KBM-7 (cell line): ENCODE data around the gene KIDINS220.

ENCODE experiments used
- DNase-seq: peaks from one replicate; pipeline ENCODE4 v3.0.0-alpha.2; 2015
- in situ Hi-C: fragments of 300-500 bp; cut with MboI; formaldehyde crosslinking; loops from 2 replicates; pipeline ENCODE4 v1.14.3; 2020; ENCODE audit warnings: low sequenced_read_pairs, low pct_unique_long_range_greater_than_20kb, mixed read lengths

The KIDINS220 gene

DNA sequence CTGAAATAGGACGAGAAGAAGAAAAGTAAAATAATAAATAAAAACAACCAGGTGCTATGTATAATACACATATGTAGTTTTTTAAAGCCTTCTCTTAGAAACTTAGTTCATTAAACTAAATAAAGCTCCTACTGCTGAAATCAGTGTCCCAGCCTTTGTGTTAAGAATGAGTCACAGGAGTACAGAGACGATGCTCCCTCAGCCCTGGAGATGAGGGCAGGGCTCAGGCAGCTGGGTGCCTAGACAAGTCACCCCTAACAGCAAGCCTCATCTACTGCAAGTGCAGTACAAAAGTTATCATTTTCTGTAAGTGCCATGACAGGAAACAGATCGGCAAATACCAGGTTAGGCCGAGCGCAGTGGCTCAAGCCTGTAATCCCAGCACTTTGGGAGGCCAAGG lies 18.2 kb downstream of the KIDINS220 start:
- in situ Hi-C loops, result no loop called here
- DNase-seq, result no peak

DNA sequence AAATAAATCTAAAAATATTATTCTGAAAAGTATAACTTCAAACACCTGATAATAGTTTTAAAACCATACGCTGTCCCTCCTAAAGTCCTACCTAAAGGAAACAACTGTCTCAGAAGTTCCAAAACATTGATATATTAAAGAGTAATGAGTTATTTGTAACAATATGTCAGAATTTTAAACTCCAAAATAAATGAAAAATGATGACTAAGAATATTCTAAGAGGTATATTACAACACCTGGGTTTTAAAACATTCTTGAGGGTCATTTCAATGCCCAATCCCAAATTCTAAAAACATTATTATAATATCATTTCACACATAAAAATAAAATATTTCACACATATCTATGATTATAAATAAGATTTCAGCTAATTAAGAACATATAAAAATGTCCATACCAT lies 20.2 kb downstream of the KIDINS220 start:
- in situ Hi-C loops, result no loop called here
- no peak for DNase-seq

DNA sequence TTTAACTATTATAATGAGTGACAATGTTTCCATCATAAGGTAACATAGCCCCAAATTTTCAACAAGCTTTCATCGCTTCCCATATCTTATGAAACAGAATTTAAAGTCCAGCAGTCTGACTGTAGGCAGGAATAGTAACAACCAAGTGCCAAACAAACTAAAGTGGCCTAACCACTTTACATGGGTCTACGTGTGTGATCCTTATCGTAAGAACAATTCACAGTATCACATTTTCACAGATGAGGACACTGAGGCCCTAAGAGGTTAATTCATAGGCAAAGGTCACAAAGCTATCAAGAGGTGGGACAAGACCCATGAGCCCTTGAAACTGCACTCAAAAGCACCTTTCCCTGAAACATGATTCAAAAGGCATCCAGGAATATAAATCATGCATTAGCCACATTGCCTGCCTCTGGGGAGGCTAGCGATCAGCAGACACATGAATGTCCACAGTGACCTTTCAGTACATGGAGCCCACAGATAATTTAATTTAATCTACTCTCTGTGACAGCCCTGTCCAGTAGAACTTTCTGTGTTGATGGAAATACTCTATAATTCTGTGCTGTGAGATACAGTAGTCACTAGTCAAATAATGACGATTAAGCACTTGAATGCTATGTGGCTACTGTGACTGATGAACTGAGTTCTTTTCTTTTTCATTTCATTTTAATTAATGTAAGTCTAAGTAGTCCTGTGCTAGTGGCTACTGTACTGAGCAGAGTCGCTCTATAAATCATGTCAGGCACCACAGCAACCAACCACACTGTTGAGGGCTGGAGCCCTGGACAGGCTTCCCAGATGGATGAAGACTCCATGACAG lies 30.3 kb downstream of the KIDINS220 start:
- DNase-seq, result no peak
- in situ Hi-C loops, result no loop called here

DNA sequence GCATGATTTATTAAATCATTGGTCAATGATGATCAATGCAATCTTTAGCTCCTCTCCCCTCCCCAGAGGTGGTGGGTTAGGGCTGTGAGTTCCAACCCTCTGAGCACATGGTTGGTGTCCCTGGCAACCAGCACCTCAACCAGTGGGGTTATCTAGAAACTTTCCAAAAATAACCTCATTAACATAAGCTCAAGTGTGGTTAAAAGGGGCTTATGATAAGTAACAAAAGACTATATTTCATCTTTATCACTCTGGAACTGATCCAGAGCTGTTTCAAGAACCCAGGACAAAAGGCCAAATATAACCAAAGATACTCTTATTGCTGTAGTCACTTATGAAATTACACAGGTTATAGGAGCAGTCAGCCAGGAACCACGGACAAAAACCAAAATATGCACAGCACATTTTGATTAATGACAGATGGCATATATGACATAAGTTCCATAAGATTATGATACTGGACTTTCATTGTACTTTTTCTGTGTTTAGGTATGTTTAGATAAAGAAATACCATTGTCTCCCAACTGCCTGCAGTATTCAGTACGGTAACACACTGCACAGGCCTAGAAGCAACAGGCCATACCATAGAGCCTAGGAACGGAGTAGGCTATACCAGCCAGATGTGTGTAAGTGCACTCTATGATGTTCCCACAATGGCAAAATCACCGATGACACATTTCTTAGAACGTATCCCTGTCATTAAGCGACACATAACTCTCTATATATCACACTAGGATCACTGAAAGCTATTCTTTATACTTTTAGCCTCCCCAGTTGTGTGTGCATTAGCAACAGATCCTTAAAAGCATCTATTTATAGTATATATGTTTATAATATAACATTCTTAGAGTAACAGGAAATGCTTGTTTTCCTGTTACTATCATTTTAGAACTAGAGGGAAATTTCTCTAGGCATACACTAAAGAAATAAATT lies 31.9 kb downstream of the KIDINS220 start:
- in situ Hi-C loops, result no loop called here
- DNase-seq, result no peak

DNA sequence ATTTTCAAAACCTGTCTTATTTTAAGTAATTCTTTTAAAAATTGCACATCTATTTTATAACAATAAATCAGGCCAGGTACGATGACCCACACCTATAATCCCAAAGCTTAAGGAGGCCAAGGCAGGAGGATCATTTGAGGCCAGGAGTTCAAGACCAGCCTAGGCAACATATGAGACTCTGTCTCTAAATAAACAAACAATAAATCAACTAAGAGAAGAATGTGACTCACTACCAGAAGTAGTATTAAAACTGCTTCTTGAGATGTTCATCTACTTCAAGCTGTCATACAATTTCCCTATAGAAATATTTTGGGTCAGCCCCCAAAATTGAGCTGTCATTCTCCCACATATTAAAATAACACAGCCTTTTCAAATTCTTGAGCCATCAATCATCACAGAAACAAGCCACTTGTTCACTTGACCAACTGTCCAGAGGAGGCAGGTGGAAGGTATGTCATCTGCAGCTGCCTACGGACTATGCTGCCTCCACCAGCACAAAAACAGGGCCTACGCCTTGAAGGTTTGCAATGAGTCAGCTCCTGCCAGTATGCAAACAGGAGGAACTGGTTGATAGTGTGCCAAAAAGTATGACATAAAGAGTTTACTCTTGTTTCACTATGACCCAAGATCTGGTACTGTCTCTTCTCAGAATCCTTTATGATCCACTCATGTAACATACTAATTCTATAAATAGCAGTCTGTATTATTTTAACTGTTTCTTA lies 33.6 kb downstream of the KIDINS220 start:
- in situ Hi-C loops, result no loop called here
- no peak for DNase-seq

DNA sequence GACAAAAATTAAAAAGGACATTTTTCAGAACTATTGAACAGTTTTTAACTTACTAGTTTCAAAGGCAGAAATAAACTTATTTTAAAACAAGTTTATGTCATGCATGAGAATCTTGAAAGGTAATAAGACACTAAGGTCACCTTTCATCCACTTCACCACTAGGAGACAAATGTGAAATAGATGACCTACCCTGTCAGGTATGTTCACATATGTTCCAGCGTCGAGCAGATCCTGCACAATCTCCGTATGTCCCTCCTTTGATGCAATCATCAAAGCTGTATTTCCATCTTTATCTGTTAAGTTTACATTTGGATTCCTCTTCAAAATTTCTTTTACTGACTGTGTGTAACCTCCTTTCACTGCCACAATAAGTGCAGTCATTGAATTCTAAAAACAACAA lies 34.7 kb downstream of the KIDINS220 start:
- in situ Hi-C loops, result no loop called here

DNA sequence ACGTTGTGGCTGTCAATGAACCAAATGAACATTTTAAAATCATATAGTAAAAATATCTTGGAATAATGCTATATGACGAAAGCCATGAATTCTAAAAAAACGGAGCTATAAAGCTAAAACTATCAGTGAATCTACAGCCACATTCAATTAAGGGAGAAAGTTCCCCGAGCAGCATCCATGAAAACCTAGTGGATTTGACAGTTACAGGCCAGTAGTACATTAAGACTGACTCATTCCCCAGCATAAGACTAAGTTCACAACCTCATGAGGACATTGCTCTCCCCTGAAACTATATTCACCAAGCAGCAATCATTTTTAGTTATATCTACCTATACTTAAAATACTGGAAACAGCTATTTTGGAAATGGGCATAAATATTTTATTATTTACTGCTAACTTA lies 36.6 kb downstream of the KIDINS220 start:
- no peak for DNase-seq
- in situ Hi-C loops, result no loop called here

More for the DNA sequence above, 34.7 kb downstream of the KIDINS220 start:
- DNase-seq, result no peak

DNA sequence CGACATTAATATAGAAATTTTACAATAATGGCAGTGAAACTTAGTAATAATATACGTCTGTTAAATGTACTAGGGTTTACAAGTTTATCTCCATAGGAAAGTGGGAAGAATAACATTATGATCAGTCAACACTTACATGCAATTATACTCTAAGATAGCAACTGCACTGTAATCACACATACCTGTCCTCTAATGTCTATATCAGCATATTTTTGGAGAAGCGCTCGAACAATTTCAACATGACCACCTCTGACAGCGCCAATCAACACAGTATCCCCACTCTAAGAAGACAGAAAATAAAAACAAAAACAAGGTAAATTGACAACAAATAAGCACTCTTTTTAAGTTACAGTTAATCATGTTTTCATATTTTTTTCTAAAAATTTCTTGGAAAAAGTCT lies 37.2 kb downstream of the KIDINS220 start:
- no peak for DNase-seq
- in situ Hi-C loops, result no loop called here

DNA sequence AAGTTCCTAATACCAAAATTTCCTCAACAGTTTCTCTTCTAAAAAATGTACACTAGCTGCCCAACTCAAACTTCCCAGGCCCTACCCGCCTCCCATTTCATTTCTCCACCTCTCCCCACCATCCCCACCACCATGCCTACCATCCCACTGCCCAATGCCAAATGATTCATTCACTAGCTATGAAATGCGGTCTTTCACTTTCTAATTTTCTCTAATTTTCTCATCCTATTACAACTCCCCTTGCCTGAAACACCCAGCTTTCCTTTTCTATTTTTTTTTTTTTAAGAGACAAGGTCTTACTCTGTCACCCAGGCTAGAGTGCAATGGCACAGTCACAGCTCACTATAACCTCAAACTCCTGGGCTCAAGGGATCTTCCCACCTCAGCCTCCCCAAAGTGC lies 38.4 kb downstream of the KIDINS220 start:
- in situ Hi-C loops, result no loop called here
- no peak for DNase-seq

DNA sequence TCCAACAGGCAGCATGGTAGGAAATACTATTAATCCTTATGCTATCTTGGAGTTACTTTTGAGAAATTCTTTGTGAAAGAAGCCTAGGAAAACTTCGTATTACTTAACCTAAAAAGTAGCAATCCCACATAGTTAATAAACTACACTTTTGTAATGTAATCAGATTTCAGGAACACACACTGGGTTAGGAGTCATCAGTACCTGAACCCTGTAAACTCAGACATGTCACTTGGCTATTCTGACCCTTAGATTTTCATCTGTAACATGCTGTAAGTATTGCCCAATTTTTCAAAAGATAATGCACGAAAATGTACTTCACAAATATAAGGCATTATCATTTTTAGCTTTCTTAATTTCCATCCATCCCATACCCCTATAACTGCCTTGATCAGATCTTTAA lies 39.0 kb downstream of the KIDINS220 start:
- no peak for DNase-seq
- in situ Hi-C loops, result no loop called here

DNA sequence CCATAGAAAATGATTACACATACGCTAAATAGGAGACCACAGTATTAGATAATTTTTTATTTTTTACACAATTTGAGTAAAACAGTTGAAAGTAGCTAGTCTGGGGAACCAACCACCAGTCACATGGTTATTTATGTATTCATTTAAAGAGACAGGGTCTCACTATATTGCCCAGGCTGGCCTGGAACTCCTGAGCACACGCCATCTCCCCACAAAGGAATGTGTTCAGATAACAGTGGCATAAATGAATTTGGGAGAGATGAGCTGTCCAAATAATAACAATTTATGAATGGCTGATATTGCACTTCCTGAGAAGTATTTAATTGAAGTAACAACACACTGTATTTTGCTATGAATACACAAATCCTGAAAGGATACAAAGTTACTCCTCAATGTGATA lies 39.7 kb downstream of the KIDINS220 start:
- no peak for DNase-seq
- in situ Hi-C loops, result no loop called here

DNA sequence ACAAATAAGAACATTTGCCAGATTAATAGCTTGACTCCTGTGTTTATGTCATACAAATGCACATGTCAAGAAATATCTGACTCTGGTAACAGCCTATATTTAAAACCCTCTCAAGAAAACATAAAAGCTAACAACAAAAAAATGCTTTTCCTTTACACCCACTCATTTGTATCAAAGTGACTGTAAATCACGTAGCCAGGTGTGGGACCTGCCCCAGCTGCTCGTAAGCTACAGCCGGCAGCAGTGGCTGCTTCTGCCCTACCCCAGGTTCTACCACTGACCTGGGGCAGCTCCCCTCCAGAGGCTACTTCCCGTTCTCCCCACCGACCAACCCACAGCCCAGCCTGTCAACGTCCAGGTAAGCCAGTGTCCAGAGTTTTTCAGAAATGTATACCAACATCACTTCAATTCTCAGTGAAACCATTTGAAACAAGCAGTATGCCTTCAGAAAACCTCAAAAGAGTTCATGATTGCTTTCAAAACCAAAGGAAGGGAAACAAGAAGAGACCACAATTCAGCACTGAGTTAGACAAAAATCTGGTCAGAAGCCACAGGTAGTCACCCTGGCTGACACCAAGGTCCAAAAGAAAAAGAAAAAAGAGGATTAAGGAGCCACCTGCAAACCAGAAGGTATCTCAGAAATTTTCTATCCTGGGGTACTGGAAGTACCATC lies 40.4 kb downstream of the KIDINS220 start:
- DNase-seq, result no peak
- in situ Hi-C loops, result no loop called here

DNA sequence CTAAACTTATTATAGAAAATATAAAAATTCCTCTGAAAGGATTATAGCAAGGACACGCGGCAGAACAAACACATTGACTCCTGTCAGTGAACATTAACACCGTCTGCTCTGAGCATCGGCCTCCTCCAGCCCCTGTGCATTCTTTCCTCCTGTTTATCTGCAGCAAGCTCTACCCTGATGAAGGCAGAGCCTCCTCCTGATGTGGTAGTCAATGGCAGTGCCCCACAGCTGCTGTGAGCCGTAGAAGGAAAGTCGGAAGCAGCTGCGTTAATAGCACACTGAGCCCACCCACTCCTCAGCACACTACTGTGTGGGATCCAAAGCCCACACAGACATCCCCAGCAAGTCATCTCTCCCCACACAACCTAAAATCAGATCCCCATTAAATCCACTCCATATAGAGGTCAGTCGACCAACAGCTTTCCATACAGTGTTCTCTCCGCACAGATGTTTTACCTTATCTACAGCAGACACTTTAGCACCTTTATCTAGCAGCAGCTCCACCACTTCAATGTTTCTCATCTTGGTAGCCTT lies 41.0 kb downstream of the KIDINS220 start:
- DNase-seq, result no peak
- in situ Hi-C loops, result no loop called here

DNA sequence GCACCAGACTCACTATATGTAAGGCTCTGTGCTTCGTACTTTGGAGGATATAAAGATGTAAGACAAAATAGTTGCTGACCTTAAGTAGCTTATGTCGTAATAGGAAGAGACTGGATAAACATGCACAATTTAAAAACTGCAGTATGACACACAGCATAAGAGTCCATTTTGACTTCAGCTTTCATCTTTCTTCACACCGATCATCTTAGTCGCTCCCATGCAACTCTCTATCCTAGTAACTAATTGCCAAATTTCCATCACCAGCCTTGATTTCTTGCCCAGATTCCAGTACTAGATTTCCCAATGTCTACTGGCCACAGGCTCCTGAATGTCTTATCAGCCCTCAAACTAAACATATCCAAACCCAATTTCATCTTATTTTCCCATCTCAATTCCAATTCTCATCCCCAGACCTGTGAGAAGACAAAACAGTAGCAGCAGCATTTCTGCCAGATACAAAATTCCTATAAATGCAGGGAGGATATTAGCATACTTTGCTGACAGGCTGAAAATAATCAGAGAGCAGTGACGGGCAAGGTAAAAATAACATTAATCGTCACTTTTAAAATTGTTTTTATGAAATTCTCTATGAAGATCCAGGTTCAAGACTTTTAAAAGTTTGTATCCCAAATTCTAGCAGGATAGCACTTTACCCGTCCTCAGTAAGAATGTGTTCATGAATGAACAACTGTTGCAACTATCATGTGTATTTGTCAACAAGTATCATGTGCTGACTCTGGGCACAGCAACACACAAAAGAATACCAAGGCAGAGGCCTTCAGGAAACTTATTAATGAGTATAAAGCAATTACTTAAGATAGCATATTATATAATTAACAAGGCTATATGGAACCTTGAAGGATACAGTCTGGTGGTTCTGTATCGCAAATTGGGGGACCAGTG lies 42.2 kb downstream of the KIDINS220 start:
- DNase-seq, result no peak
- in situ Hi-C loops, result no loop called here

DNA sequence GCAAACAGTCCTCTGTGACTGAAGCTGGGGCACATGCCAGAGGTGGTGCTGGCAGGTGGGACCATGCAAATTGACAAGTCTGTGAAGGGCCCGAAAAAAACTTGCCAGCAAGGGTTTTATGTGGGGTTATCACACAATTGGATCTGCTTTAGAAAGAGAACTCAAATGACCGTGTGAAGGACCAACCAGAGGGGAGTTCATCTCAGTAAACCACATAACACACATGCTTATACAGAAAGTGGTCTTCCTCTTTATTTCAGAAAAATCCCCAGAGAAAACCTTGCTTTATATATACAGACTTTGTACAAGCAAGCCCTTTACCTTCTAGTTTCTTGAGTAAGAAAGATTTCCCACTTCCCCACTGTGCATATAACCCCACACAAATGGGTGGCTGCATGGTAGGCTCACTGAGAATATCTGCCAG lies 46.7 kb downstream of the KIDINS220 start:
- no peak for DNase-seq
- in situ Hi-C loops, result no loop called here

DNA sequence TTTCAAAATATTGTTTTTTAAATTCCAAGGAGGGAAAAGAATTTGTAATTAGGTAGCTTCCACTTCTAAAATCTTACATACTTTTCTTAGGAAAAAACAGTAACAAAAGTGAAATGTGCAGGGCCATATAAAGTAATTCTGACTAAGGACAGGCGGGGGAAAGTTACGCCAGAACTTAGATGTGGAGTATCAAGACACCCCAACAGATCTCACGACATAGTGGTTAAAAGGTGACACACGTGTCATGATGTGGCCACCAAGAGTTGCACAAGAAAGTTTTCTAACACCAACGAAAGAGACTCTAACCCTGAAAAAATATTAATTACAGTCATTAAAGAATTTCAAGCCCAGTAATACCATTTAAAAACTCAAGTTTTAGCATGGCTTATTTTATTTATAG lies 51.0 kb downstream of the KIDINS220 start:
- no peak for DNase-seq
- in situ Hi-C loops, result no loop called here

DNA sequence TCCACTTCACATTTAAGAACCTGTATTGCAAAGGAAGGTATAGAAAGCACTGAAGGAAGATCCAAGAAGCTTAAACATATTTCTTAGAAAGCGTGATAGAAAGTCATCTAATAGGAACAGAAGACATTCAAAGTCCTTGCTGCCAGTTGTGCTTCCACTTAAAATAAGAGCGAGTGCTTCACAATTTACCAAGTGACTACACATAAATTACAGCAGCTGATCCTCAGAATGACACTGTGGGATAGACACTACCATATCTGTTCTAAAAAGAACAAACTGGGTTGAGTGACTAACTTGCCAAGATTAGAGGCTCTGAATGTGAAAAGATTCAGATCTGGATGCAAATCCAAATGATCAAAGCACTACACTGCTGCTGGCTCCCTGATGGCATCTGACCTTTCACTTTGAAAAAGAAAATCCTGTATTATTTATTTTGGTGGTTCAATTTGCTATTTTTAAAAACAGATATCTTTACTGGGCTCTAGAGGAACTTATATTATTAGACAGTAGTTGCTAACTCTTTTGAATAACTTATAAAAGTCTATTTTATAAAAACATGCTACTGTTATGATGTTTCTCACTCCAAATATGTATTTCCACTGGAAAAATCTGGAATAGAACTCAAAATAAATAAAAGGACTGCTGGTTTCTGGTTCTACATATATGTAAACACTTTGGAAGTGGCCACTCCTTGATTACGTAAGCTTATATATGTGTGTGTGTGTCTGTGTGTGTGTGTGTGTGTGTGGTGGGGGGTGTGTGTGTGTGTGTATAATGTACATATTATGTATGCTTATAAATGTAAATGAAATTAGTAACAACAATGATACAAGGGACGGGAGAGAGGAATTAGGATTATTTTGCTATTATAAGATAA lies 57.4 kb downstream of the KIDINS220 start:
- in situ Hi-C loops, result no loop called here
- DNase-seq, result no peak
